ENCODE data around the gene SMIM36. TPM values are rescaled to one million over a fixed set of nuclear protein-coding genes. Genes with fewer than 3 reads are reported as not detected.

The SMIM36 gene
- total and polyA plus RNA-seq, 9 donors: not detected

- no peaks in the 10 kb centered on the region for H3K27me3 ChIP-seq
- DNase-seq: no peak
- no peaks in the 10 kb centered on the region for H3K4me1 ChIP-seq (ENCODE audit: insufficient read depth)
- H3K27ac ChIP-seq: no peak overlapping the region
- TF ChIP-seq POLR2A (IDR thresholded peaks at IDR 0.05): no peak
- TF ChIP-seq CTCF (IDR thresholded peaks at IDR 0.05): no peak
- no peak for TF ChIP-seq EP300 (IDR thresholded peaks at IDR 0.05)
- no peaks in the 10 kb centered on the region for H3K36me3 ChIP-seq
- WGBS, 3 donors: 65 to 77% (median 70%) methylated on average over 2 of the region's 2 CpGs
- H3K4me3 ChIP-seq: no peak overlapping the region
- intact Hi-C loops (cut with DNase I): no loop called here
- no peaks in the 10 kb centered on the region for H3K9me3 ChIP-seq
Observed at GRCh38 chr17:55463600-55463999, 47.7 kb downstream of the SMIM36 start.

GRCh38 chr17:55462711-55463110 is 48.5 kb downstream of the SMIM36 start:
- TF ChIP-seq POLR2A (IDR thresholded peaks at IDR 0.05): no peak
- TF ChIP-seq CTCF (IDR thresholded peaks at IDR 0.05): no peak
- no peak for TF ChIP-seq EP300 (IDR thresholded peaks at IDR 0.05)
- Histone ChIP-seq H3K4me3 (no peak overlapping the region), H3K4me1 (ENCODE audit: insufficient read depth) (no peaks in the 10 kb centered on the region), H3K36me3 (no peaks in the 10 kb centered on the region), H3K27ac (no peak overlapping the region), H3K9me3 (no peaks in the 10 kb centered on the region), H3K27me3 (no peaks in the 10 kb centered on the region)
- no peak for DNase-seq
- intact Hi-C loops (cut with DNase I): no loop called here

GRCh38 chr17:55462234-55462633 is 49.0 kb downstream of the SMIM36 start:
- Histone ChIP-seq H3K27me3 (no peaks in the 10 kb centered on the region), H3K4me1 (ENCODE audit: insufficient read depth) (no peaks in the 10 kb centered on the region), H3K9me3 (no peaks in the 10 kb centered on the region), H3K4me3 (no peak overlapping the region), H3K36me3 (no peaks in the 10 kb centered on the region), H3K27ac (no peak overlapping the region)
- no peak for DNase-seq
- intact Hi-C loops (cut with DNase I): no loop called here
- TF ChIP-seq EP300 (IDR thresholded peaks at IDR 0.05) (no peak), POLR2A (IDR thresholded peaks at IDR 0.05) (no peak), CTCF (IDR thresholded peaks at IDR 0.05) (no peak)
- WGBS, 3 donors: 68 to 81% (median 81%) methylated on average over 1 of the region's 1 CpG

- Histone ChIP-seq H3K9me3 (no peaks in the 10 kb centered on the region), H3K27ac (no peak overlapping the region), H3K27me3 (no peaks in the 10 kb centered on the region), H3K36me3 (no peaks in the 10 kb centered on the region), H3K4me3 (no peak overlapping the region), H3K4me1 (ENCODE audit: insufficient read depth) (no peaks in the 10 kb centered on the region)
- intact Hi-C loops (cut with DNase I): no loop called here
- DNase-seq: no peak
- no peak for TF ChIP-seq POLR2A (IDR thresholded peaks at IDR 0.05)
- no peak for TF ChIP-seq CTCF (IDR thresholded peaks at IDR 0.05)
- no peak for TF ChIP-seq EP300 (IDR thresholded peaks at IDR 0.05)
- WGBS, 3 donors: 82 to 89% (median 85%) methylated on average over 7 of the region's 7 CpGs
Observed at GRCh38 chr17:55458978-55459377, 52.3 kb downstream of the SMIM36 start.
